ENCODE data around the gene ARIH2. TPM values are rescaled to one million over a fixed set of nuclear protein-coding genes. Genes with fewer than 3 reads are reported as not detected.

Gene ARIH2
- total and polyA plus RNA-seq, 9 of the 15 experiments (the other 6 are each of a cell fraction or from before 2014, with no cell fraction given) = 27.0 to 120 (median 108) TPM

GRCh38 chr3:49028673-49029562 lies 110.3 kb downstream of the ARIH2 start, which contains the start of gene IMPDH2 (continued):
- TF ChIP-seq NONO (IDR thresholded peaks at IDR 0.05; ENCODE audit: low read depth in 2 of 2, low read length in 1 of 2) = peak; percentile 49 to 84; a peak in 2 of 4 replicates
- no peak for TF ChIP-seq SAFB2 (IDR thresholded peaks at IDR 0.05; ENCODE audit: borderline replicate concordance, low read depth, low read length, severe bottlenecking)
- TF ChIP-seq IRF9 (tag; IDR thresholded peaks at IDR 0.05) = no peak
- TF ChIP-seq MEIS2 (IDR thresholded peaks at IDR 0.05; ENCODE audit: partially characterized antibody) = peak; percentile 70
- TF ChIP-seq ZNF263 (CRISPR knock-in tag; IDR thresholded peaks at IDR 0.05; ENCODE audit: borderline replicate concordance) = peak; percentile 54; the same call in 1 of the 2 replicates
- peak; percentile 78; the same call in 1 of the 2 replicates for TF ChIP-seq CTBP1 (IDR thresholded peaks at IDR 0.05; ENCODE audit: borderline replicate concordance)
- peak; percentile 92 for TF ChIP-seq MYC (IDR thresholded peaks at IDR 0.05; ENCODE audit: low read depth, low read length)
- TF ChIP-seq MYC (CRISPR knock-in tag; IDR thresholded peaks at IDR 0.05; ENCODE audit: borderline replicate concordance, low read depth) = peak; percentile 68; the same call in 1 of the 2 replicates
- peak; percentile 94 for TF ChIP-seq MAX (CRISPR knock-in tag; IDR thresholded peaks at IDR 0.05)
- no peak for TF ChIP-seq ZNF764 (CRISPR knock-in tag; IDR thresholded peaks at IDR 0.05; ENCODE audit: low read depth)
- TF ChIP-seq, protein P1, sequence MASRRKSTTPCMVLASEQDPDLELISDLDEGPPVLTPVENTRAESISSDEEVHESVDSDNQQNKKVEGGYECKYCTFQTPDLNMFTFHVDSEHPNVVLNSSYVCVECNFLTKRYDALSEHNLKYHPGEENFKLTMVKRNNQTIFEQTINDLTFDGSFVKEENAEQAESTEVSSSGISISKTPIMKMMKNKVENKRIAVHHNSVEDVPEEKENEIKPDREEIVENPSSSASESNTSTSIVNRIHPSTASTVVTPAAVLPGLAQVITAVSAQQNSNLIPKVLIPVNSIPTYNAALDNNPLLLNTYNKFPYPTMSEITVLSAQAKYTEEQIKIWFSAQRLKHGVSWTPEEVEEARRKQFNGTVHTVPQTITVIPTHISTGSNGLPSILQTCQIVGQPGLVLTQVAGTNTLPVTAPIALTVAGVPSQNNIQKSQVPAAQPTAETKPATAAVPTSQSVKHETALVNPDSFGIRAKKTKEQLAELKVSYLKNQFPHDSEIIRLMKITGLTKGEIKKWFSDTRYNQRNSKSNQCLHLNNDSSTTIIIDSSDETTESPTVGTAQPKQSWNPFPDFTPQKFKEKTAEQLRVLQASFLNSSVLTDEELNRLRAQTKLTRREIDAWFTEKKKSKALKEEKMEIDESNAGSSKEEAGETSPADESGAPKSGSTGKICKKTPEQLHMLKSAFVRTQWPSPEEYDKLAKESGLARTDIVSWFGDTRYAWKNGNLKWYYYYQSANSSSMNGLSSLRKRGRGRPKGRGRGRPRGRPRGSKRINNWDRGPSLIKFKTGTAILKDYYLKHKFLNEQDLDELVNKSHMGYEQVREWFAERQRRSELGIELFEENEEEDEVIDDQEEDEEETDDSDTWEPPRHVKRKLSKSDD (conservative IDR thresholded peaks at IDR 0.05; ENCODE audit: low read length) = no peak
- no peak for TF ChIP-seq HDAC3 (IDR thresholded peaks at IDR 0.05; ENCODE audit: borderline replicate concordance, partially characterized antibody)
- TF ChIP-seq DNMT1 (IDR thresholded peaks at IDR 0.05) = no peak
- TF ChIP-seq, protein P2, sequence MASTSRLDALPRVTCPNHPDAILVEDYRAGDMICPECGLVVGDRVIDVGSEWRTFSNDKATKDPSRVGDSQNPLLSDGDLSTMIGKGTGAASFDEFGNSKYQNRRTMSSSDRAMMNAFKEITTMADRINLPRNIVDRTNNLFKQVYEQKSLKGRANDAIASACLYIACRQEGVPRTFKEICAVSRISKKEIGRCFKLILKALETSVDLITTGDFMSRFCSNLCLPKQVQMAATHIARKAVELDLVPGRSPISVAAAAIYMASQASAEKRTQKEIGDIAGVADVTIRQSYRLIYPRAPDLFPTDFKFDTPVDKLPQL (IDR thresholded peaks at IDR 0.05; ENCODE audit: extremely low read depth, insufficient read length) = no peak
- peak; percentile 100 for TF ChIP-seq RBFOX2 (IDR thresholded peaks at IDR 0.05; ENCODE audit: low read depth, low read length)
- TF ChIP-seq BRD4 (IDR thresholded peaks at IDR 0.05) = 0 out of 2 replicates have a peak, but pooled peaks have one; percentile 47
- TF ChIP-seq NFE2L1 (tag; IDR thresholded peaks at IDR 0.05; ENCODE audit: borderline replicate concordance, low read depth) = no peak
- no peak for TF ChIP-seq ZNF311 (CRISPR knock-in tag; IDR thresholded peaks at IDR 0.05)
- TF ChIP-seq NUFIP1 (IDR thresholded peaks at IDR 0.05; ENCODE audit: partially characterized antibody) = no peak
- no peak for TF ChIP-seq ZNF696 (CRISPR knock-in tag; conservative IDR thresholded peaks at IDR 0.05)
